ENCODE measurements around the gene MRPS5. TPM values are rescaled to one million over a fixed set of nuclear protein-coding genes. Genes with fewer than 3 reads are reported as not detected.
"Not testable (repeated sequence)": the region's sequence is repeated elsewhere in the genome, so short reads cannot be mapped to it uniquely, and the experiment has no call there.

MRPS5 gene
- total RNA-seq, 1 experiment from 2014 or later: 59.5 TPM

- H3K27me3 ChIP-seq (ENCODE audit: low read length): no peaks in the 10 kb centered on the region
- no peaks in the 10 kb centered on the region for H3K79me2 ChIP-seq (ENCODE audit: low read length)
- H3K9me2 ChIP-seq (replicated peaks; ENCODE audit: insufficient read depth, low read length): no peaks in the 10 kb centered on the region
- no peaks in the 10 kb centered on the region for H3K36me3 ChIP-seq (ENCODE audit: insufficient read depth, low read length)
- no peak overlapping the region for H3K9ac ChIP-seq (ENCODE audit: low read length)
- no peak overlapping the region for H3K4me3 ChIP-seq (ENCODE audit: low read length)
- no peaks in the 10 kb centered on the region for H4K20me1 ChIP-seq (ENCODE audit: insufficient read depth, low read depth, low read length)
- 0 out of 2 replicates have a peak, but pooled peaks cover 4% of the 10 kb centered on the region for H3K9me3 ChIP-seq (ENCODE audit: low read length)
- no peak overlapping the region for H3K27ac ChIP-seq (ENCODE audit: low read length)
- H3K4me2 ChIP-seq (ENCODE audit: low read depth, low read length, poor library complexity, severe bottlenecking): no peak overlapping the region
- H2AFZ ChIP-seq (ENCODE audit: low read length): no peak overlapping the region
- no peak for DNase-seq
- H3K4me1 ChIP-seq (ENCODE audit: low read length): no peaks in the 10 kb centered on the region
These were observed 82.8 kb downstream of the MRPS5 start for GRCh38 chr2:95038635-95039298.

GRCh38 chr2:95037841-95038585 is 83.6 kb downstream of the MRPS5 start:
- not testable (repeated sequence) for H4K20me1 ChIP-seq (ENCODE audit: insufficient read depth, low read depth, low read length); H3K9me2 ChIP-seq (replicated peaks; ENCODE audit: insufficient read depth, low read length); H3K4me1 ChIP-seq (ENCODE audit: low read length); H3K4me3 ChIP-seq (ENCODE audit: low read length); H3K79me2 ChIP-seq (ENCODE audit: low read length); H3K27ac ChIP-seq (ENCODE audit: low read length); H3K4me2 ChIP-seq (ENCODE audit: low read depth, low read length, poor library complexity, severe bottlenecking); H3K27me3 ChIP-seq (ENCODE audit: low read length); DNase-seq; H3K9me3 ChIP-seq (ENCODE audit: low read length); H2AFZ ChIP-seq (ENCODE audit: low read length); H3K9ac ChIP-seq (ENCODE audit: low read length); H3K36me3 ChIP-seq (ENCODE audit: insufficient read depth, low read length)

GRCh38 chr2:95037384-95037839 is 84.2 kb downstream of the MRPS5 start:
- Histone ChIP-seq H3K4me1 (ENCODE audit: low read length) (no peaks in the 10 kb centered on the region), H2AFZ (ENCODE audit: low read length) (no peak overlapping the region)
- no peak for DNase-seq

GRCh38 chr2:95036596-95037383 is 84.8 kb downstream of the MRPS5 start:
- Histone ChIP-seq H3K36me3 (ENCODE audit: insufficient read depth, low read length) (no peaks in the 10 kb centered on the region), H2AFZ (ENCODE audit: low read length) (no peak overlapping the region), H4K20me1 (ENCODE audit: insufficient read depth, low read depth, low read length) (no peaks in the 10 kb centered on the region), H3K4me2 (ENCODE audit: low read depth, low read length, poor library complexity, severe bottlenecking) (no peak overlapping the region), H3K9ac (ENCODE audit: low read length) (no peak overlapping the region), H3K4me1 (ENCODE audit: low read length) (no peaks in the 10 kb centered on the region), H3K27me3 (ENCODE audit: low read length) (no peaks in the 10 kb centered on the region), H3K27ac (ENCODE audit: low read length) (no peak overlapping the region), H3K9me2 (replicated peaks; ENCODE audit: insufficient read depth, low read length) (no peaks in the 10 kb centered on the region), H3K4me3 (ENCODE audit: low read length) (no peak overlapping the region), H3K79me2 (ENCODE audit: low read length) (no peaks in the 10 kb centered on the region), H3K9me3 (ENCODE audit: low read length) (0 out of 2 replicates have a peak, but pooled peaks cover 4% of the 10 kb centered on the region)
- no peak for DNase-seq

More at GRCh38 chr2:95037384-95037839, 84.2 kb downstream of the MRPS5 start:
- H4K20me1 ChIP-seq (ENCODE audit: insufficient read depth, low read depth, low read length): no peaks in the 10 kb centered on the region
- no peak overlapping the region for H3K4me3 ChIP-seq (ENCODE audit: low read length)
- H3K36me3 ChIP-seq (ENCODE audit: insufficient read depth, low read length): no peaks in the 10 kb centered on the region
- H3K9ac ChIP-seq (ENCODE audit: low read length): no peak overlapping the region
- no peak overlapping the region for H3K27ac ChIP-seq (ENCODE audit: low read length)
- no peaks in the 10 kb centered on the region for H3K27me3 ChIP-seq (ENCODE audit: low read length)
- H3K79me2 ChIP-seq (ENCODE audit: low read length): no peaks in the 10 kb centered on the region
- no peaks in the 10 kb centered on the region for H3K9me2 ChIP-seq (replicated peaks; ENCODE audit: insufficient read depth, low read length)
- no peak overlapping the region for H3K4me2 ChIP-seq (ENCODE audit: low read depth, low read length, poor library complexity, severe bottlenecking)
- H3K9me3 ChIP-seq (ENCODE audit: low read length): 0 out of 2 replicates have a peak, but pooled peaks cover 4% of the 10 kb centered on the region

Other genes with a start within 250 kb of the MRPS5 start
- not detected in 2 replicates for gene MAL, start 96.1 kb downstream of the MRPS5 start, total RNA-seq (2014; rRNA removed; shearing (Covaris generic); ENCODE audit: low replicate concordance)
- gene ZNF514, start 38.0 kb upstream of the MRPS5 start, total RNA-seq (2014; rRNA removed; shearing (Covaris generic); ENCODE audit: low replicate concordance): 9.5 and 15.0 TPM in 2 replicates
- gene ZNF2, start 44.0 kb upstream of the MRPS5 start, total RNA-seq (2014; rRNA removed; shearing (Covaris generic); ENCODE audit: low replicate concordance): 3.8 and 7.1 TPM in 2 replicates
- 1.1 and 3.5 TPM in 2 replicates for gene ZNF892, start 85.7 kb upstream of the MRPS5 start, total RNA-seq (2014; rRNA removed; shearing (Covaris generic); ENCODE audit: low replicate concordance)
- gene PROM2, start 152.6 kb upstream of the MRPS5 start, total RNA-seq (2014; rRNA removed; shearing (Covaris generic); ENCODE audit: low replicate concordance): 0.07 and 0.72 TPM in 2 replicates
- 0.18 TPM in 1 of 2 replicates, not detected in the other for gene KCNIP3, start 175.5 kb upstream of the MRPS5 start, total RNA-seq (2014; rRNA removed; shearing (Covaris generic); ENCODE audit: low replicate concordance)

Measured in Karpas-422 (cell line).